GM12878 (cell line): ENCODE measurements around the gene ALDH1L1.

ENCODE experiments used
- BCLAF1 ChIP-seq: fragments of 450-650 bp; IDR thresholded peaks from 2 replicates; pipeline ENCODE4 v1.6.1; 2017; ENCODE audit warnings: antibody characterized with exemption, mild to moderate bottlenecking, moderate library complexity
- CTCF ChIP-seq, 3 experiments: IDR thresholded peaks in 2 of 3; conservative IDR thresholded peaks in 1 of 3; 2 replicates each; pipeline ENCODE4 v1.5.1; 2011; ENCODE audit warnings: low read depth in 3 of 3, low read length in 3 of 3, mild to moderate bottlenecking in 3 of 3, control low read depth in 2 of 3, moderate library complexity in 2 of 3, inconsistent platforms in 1 of 3, mixed read lengths in 1 of 3; ENCODE audit not compliant: control insufficient read depth in 2 of 3, insufficient read depth in 1 of 3; ENCODE audit errors: extremely low read depth in 1 of 3
- ESRRA ChIP-seq: IDR thresholded peaks from 2 replicates; pipeline ENCODE4 v1.6.1; 2012; ENCODE audit warnings: mild to moderate bottlenecking, low read length, improper control_type of control experiment
- IKZF1 ChIP-seq: fragments of 450-650 bp; conservative IDR thresholded peaks from 2 replicates; pipeline ENCODE4 v1.6.1; 2017; ENCODE audit warnings: antibody characterized with exemption, mild to moderate bottlenecking
- LARP7 ChIP-seq: fragments of 450-650 bp; IDR thresholded peaks from 2 replicates; pipeline ENCODE4 v1.6.1; 2017; ENCODE audit warnings: mild to moderate bottlenecking
- MAX ChIP-seq: IDR thresholded peaks from 2 replicates; pipeline ENCODE4 v1.6.1; 2012; ENCODE audit warnings: low read depth, low read length, improper control_type of control experiment
- MYB ChIP-seq: fragments of 150-350 bp; IDR thresholded peaks from 2 replicates; pipeline ENCODE4 v1.6.1; 2014; ENCODE audit warnings: mild to moderate bottlenecking, low read depth, low read length, borderline replicate concordance
- POLR2AphosphoS5 ChIP-seq: IDR thresholded peaks from 2 replicates; pipeline ENCODE4 v1.6.1; 2011; ENCODE audit warnings: mild to moderate bottlenecking, low read length, inconsistent platforms
- RAD21 ChIP-seq: IDR thresholded peaks from 2 replicates; pipeline ENCODE4 v1.6.1; 2011; ENCODE audit warnings: mild to moderate bottlenecking, low read depth, low read length, moderate library complexity; ENCODE audit not compliant: insufficient read depth
- SREBF2 ChIP-seq: IDR thresholded peaks from 2 replicates; pipeline ENCODE4 v1.6.1; 2012; ENCODE audit warnings: mild to moderate bottlenecking, low read length
- ZBTB33 ChIP-seq: fragments of 450-650 bp; IDR thresholded peaks from 2 replicates; pipeline ENCODE4 v1.6.1; 2017; ENCODE audit warnings: mild to moderate bottlenecking
- TF ChIP-seq, protein P1 (sequence below): fragments of 450-650 bp; formaldehyde crosslinking; IDR thresholded peaks from 2 replicates; pipeline ENCODE4 v1.4.0; 2022; ENCODE audit warnings: mild to moderate bottlenecking, moderate library complexity
- TF ChIP-seq, protein P2 (sequence below): IDR thresholded peaks from 2 replicates; pipeline ENCODE4 v1.6.1; 2011; ENCODE audit warnings: mild to moderate bottlenecking, low read depth, low read length, moderate library complexity; ENCODE audit not compliant: insufficient replicate concordance

DNA sequence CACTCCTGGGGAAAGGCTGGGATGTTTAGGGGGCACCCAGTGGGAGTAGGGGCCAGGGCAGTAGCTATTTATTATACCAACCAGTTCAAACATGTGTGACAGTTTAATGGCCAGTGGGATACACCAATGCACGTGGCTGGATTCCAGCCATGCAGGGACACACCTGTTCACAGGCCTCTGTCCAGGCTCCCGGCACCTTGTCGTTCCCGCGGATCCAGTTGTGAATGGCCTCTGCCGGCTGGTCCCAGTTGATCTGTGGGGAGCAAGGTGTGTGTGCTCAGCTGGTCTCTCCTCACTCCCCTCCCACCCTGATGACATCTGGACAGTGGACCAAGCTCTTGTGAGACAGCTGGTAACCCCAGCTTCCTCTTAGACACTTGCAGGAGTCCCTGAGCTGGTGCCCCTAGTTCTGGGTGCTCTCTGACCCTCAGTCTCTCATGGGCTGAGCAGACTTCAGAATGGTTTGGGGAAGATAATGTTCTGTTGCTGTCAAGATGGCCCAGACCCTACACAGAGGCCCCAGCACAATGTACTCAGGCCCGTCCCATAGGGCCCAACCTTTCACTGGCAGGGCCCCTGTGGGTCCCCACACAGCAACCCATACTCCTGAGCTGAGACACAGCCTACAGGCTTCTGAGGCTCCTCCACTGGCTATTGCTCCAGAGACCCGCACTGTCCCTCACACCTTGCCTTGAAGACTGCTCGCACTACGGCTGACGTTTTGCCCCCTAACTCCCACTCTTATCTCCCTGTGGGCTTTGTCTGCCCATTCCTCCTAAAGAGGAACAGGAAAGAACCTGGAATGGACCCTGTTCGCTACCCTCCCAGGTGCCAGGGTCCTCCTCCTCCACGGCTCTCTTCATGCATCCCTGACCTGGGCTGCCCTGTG lies 25.8 kb downstream of the ALDH1L1 start:
- TF ChIP-seq, protein P1, sequence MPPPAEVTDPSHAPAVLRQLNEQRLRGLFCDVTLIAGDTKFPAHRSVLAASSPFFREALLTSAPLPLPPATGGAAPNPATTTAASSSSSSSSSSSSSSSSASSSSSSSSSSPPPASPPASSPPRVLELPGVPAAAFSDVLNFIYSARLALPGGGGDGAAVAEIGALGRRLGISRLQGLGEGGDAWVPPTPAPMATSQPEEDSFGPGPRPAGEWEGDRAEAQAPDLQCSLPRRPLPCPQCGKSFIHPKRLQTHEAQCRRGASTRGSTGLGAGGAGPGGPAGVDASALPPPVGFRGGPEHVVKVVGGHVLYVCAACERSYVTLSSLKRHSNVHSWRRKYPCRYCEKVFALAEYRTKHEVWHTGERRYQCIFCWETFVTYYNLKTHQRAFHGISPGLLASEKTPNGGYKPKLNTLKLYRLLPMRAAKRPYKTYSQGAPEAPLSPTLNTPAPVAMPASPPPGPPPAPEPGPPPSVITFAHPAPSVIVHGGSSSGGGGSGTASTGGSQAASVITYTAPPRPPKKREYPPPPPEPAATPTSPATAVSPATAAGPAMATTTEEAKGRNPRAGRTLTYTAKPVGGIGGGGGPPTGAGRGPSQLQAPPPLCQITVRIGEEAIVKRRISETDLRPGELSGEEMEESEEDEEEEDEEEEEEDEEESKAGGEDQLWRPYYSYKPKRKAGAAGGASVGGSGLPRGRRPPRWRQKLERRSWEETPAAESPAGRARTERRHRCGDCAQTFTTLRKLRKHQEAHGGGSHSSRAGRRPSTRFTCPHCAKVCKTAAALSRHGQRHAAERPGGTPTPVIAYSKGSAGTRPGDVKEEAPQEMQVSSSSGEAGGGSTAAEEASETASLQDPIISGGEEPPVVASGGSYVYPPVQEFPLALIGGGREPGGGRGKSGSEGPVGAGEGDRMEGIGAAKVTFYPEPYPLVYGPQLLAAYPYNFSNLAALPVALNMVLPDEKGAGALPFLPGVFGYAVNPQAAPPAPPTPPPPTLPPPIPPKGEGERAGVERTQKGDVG (CRISPR knock-in tag) = no peak
- TF ChIP-seq SREBF2 (no peak), ZBTB33 (no peak), CTCF (IDR thresholded peaks at IDR 0.05 in 2 of 3, conservative IDR thresholded peaks at IDR 0.05 in 1 of 3; ENCODE audit: control insufficient read depth in 2 of 3, extremely low read depth in 1 of 3, insufficient read depth in 1 of 3, low read depth in 3 of 3, low read length in 3 of 3) (no peak), MAX (no peak), MYB (no peak), BCLAF1 (no peak), POLR2AphosphoS5 (no peak), RAD21 (no peak), ESRRA (no peak), LARP7 (no peak), IKZF1 (no peak)
- TF ChIP-seq, protein P2, sequence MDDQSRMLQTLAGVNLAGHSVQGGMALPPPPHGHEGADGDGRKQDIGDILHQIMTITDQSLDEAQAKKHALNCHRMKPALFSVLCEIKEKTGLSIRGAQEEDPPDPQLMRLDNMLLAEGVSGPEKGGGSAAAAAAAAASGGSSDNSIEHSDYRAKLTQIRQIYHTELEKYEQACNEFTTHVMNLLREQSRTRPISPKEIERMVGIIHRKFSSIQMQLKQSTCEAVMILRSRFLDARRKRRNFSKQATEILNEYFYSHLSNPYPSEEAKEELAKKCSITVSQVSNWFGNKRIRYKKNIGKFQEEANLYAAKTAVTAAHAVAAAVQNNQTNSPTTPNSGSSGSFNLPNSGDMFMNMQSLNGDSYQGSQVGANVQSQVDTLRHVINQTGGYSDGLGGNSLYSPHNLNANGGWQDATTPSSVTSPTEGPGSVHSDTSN = no peak
